ENCODE measurements around the gene ARRB1. TPM values are rescaled to one million over a fixed set of nuclear protein-coding genes. Genes with fewer than 3 reads are reported as not detected.
A peak's percentile ranks its signal among the peaks of the same experiment; 100 is the strongest.

The ARRB1 gene
- total and polyA plus RNA-seq, 2 of the 13 experiments (the other 11 are each of a cell fraction or from before 2014, with no cell fraction given): 22.5 to 35.7 TPM

GRCh38 chr11:75323609-75324008 is 27.9 kb downstream of the ARRB1 start (continued):
- TF ChIP-seq AHDC1 (CRISPR knock-in tag; IDR thresholded peaks at IDR 0.05; ENCODE audit: borderline replicate concordance): no peak; the same call in 1 of the 2 replicates
- no peak for TF ChIP-seq LBX2 (CRISPR knock-in tag; IDR thresholded peaks at IDR 0.05; ENCODE audit: borderline replicate concordance)
- no peak for TF ChIP-seq ZNF143 (CRISPR knock-in tag; IDR thresholded peaks at IDR 0.05)
- 0 out of 2 replicates have a peak, but pooled peaks have one; percentile 29 for TF ChIP-seq ZBTB20 (CRISPR knock-in tag; IDR thresholded peaks at IDR 0.05; ENCODE audit: borderline replicate concordance, low read depth)
- no peak for TF ChIP-seq PHF8 (CRISPR knock-in tag; IDR thresholded peaks at IDR 0.05)
- peak; percentile 59; the same call in 1 of the 2 replicates for TF ChIP-seq GABPB1 (CRISPR knock-in tag; IDR thresholded peaks at IDR 0.05)
- no peak for TF ChIP-seq THAP8 (CRISPR knock-in tag; IDR thresholded peaks at IDR 0.05; ENCODE audit: borderline replicate concordance)
- TF ChIP-seq ZNF616 (CRISPR knock-in tag; IDR thresholded peaks at IDR 0.05; ENCODE audit: low read depth): no peak
- no peak for TF ChIP-seq ATF7-NPFF (CRISPR knock-in tag; IDR thresholded peaks at IDR 0.05; ENCODE audit: low read depth)
- TF ChIP-seq SOX13 (IDR thresholded peaks at IDR 0.05): no peak
- TF ChIP-seq SOX13 (CRISPR knock-in tag; conservative IDR thresholded peaks at IDR 0.05 in 1 of 2, IDR thresholded peaks at IDR 0.05 in 1 of 2): peak in 1 of 2 experiments; percentile 49; a peak in 1 of 4 replicates
- peak; percentile 75 for TF ChIP-seq SAP130 (CRISPR knock-in tag; IDR thresholded peaks at IDR 0.05; ENCODE audit: low read depth)
- peak in 1 of 2 experiments; percentile 35; a peak in 1 of 4 replicates for TF ChIP-seq EP300 (IDR thresholded peaks at IDR 0.05; ENCODE audit: low read depth in 2 of 2, low read length in 2 of 2)
- no peak for TF ChIP-seq EP300 (CRISPR knock-in tag; IDR thresholded peaks at IDR 0.05; ENCODE audit: borderline replicate concordance)
- no peak for TF ChIP-seq ZNF766 (CRISPR knock-in tag; IDR thresholded peaks at IDR 0.05; ENCODE audit: borderline replicate concordance)
